HEK293T (cell line): ENCODE results near the gene RPRD2.

Experiments
- CTBP1 ChIP-seq: fragments of 450-650 bp; IDR thresholded peaks from 2 replicates; pipeline ENCODE4 v1.6.1; 2016; ENCODE audit warnings: borderline replicate concordance
- ELF4 ChIP-seq: fragments of 450-650 bp; IDR thresholded peaks from 2 replicates; pipeline ENCODE4 v1.6.1; 2017; ENCODE audit warnings: antibody characterized with exemption
- FOXA1 ChIP-seq: fragments of 450-650 bp; IDR thresholded peaks from 2 replicates; pipeline ENCODE4 v1.6.1; 2016; ENCODE audit warnings: mild to moderate bottlenecking
- FOXM1 ChIP-seq: fragments of 450-650 bp; IDR thresholded peaks from 2 replicates; pipeline ENCODE4 v1.6.1; 2017; ENCODE audit warnings: mild to moderate bottlenecking, borderline replicate concordance
- SP1 ChIP-seq: fragments of 450-650 bp; IDR thresholded peaks from 2 replicates; pipeline ENCODE4 v1.6.1; 2017
- ZNF384 ChIP-seq: fragments of 450-650 bp; IDR thresholded peaks from 2 replicates; pipeline ENCODE4 v1.6.1; 2016

- TF ChIP-seq SP1, result no peak
- no peak for TF ChIP-seq CTBP1
- TF ChIP-seq FOXA1, result no peak
- no peak for TF ChIP-seq FOXM1
- TF ChIP-seq ZNF384, result no peak
- no peak for TF ChIP-seq ELF4
Observed at GRCh38 chr1:150387200-150387599, 23.3 kb downstream of the RPRD2 start.
